Fibroblast of skin of right quadriceps (primary cell): Measurements from ENCODE around the gene SIN3A.
"Not testable (repeated sequence)": the region's sequence is repeated elsewhere in the genome, so short reads cannot be mapped to it uniquely, and the experiment has no call there.

Source experiments
- DNase-seq: peaks from one replicate; pipeline ENCODE4 v3.0.0-alpha.2; 2013

SIN3A gene

DNA sequence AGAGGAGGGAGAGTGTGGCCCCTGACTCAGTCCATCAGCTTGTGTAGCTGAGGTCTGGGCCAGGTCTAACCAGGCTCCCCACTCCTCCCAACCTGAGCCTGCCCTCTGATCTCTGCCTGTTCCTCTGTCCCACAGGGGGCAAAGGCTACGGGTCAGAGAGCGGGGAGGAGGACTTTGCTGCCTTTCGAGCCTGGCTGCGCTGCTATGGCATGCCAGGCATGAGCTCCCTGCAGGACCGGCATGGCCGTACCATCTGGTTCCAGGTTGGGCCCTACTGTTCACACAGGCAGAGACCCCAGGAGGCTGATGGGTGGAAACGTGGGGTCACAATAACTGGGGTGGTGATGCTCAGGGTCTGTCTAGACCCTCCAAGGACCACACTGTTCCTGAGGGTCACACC is 97.9 kb downstream of the SIN3A start:
- DNase-seq: no peak

DNA sequence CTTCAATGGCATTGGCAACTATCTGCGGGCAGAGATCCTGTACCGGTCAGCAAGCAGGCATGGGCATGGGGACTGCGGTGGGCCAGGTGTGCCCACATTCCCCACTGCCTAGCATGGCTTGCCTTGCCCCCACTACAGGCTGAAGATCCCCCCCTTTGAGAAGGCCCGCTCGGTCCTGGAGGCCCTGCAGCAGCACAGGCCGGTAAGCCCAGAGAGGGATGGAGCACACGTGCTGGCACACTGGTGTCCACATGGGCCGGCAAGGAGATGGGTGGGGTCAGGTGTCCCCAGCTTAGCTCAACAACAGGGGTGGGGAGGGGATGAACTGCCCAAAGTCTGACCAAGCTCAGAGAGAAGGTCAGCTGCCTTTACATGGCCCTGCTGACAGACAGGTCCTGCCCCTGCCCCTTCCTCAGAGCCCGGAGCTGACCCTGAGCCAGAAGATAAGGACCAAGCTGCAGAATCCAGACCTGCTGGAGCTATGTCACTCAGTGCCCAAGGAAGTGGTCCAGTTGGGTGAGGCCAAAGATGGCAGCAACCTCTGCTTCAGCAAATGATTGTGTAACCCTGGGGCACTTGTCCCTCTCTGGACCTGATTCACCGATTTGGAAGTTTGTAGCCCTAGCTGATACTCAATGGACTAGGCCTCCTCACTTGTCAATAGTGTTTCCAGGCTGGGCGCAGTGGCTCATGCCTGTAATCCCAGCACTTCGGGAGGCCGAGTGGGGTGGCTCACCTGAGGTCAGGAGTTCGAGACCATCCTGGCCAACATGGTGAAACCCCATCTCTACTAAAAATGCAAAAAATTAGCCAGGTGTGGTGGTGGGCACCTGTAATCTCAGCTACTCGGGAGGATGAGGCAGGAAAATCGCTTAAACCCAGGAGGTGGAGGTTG is 99.1 kb downstream of the SIN3A start:
- DNase-seq: no peak

DNA sequence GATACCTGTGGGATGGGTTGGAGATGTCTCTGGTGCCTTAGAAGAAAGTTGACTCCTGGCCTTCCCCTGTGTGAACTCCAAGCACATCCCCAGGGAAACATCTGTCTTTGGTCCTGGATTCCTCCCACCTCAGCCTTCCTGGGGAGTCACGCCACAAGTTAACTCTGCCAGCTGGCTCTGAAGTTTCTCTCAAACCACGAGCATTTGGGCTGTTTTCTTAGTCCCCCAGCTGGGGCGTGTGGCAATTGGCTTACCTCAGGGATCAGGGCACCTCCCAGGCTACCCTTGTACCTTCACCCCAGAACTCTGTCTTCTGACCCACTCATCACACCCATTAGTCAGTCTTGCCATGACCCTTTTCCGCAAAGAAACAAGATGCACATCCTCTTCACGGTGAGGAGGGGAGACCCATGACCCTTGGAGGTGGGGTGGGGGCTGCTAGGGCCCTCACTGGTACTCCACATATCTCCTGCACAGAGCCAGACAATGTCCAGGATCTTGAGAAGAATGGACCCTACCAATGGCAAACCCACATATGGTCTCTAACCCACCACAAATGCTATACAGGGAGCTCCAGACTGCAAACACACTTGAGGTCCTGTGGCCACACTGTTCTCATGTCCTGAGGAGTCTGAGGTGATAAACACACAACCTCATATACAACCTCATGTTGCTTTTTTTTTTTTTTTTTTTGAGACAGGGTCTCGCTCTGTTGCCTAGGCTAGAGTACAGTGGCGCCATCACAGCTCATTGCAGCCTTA is 100.7 kb downstream of the SIN3A start:
- no peak for DNase-seq

DNA sequence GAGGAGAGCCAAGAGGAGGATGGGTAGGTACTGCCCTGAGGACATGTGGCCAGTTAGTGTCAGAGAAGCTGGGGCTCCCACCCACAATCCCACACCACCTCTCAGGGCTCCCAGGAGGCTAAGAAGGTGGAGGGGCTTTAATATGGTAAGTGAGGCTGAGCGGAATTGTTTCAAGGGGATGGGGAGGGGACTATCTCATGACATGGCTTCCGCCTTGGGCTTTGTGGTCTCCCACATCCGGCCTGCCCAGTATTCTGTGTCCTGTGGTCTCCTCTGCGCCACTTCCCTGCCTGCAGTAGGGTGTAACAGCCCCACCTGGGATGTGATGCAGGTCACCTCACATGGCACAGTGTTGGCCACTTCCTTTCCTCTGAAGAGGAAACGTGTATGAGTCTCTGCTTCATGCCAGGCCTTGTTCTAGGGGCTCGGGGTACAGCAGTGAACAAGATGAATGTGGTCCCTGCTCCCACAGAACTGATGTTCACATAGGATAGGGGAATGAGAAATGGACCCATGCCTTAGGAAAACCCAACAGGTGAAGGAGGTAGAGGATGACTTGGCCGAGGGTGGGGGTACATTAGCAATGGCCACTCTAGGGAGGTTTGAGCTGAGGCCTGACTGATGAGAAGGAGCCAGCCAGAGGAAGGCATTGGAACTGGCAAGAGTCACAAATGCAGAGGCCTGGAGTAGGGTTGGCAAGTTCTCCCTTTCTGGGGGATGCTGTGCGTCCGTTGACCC is 101.5 kb downstream of the SIN3A start:
- DNase-seq: no peak

DNA sequence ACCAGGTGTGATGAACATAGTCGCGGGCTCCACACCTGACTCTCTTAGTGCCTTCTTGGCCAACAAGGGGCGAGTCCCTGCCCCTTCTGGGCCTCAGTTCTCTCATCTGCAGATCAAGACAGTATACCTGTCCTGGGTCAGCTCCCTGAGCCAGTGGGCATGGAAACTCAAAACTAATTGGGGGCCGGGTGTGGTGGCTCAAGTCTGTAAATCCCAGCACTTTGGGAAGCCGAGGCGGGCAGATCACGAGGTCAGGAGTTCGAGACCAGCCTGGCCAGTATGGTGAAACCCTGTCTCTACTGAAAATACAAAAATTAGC is 102.2 kb downstream of the SIN3A start:
- not testable (repeated sequence) for DNase-seq

DNA sequence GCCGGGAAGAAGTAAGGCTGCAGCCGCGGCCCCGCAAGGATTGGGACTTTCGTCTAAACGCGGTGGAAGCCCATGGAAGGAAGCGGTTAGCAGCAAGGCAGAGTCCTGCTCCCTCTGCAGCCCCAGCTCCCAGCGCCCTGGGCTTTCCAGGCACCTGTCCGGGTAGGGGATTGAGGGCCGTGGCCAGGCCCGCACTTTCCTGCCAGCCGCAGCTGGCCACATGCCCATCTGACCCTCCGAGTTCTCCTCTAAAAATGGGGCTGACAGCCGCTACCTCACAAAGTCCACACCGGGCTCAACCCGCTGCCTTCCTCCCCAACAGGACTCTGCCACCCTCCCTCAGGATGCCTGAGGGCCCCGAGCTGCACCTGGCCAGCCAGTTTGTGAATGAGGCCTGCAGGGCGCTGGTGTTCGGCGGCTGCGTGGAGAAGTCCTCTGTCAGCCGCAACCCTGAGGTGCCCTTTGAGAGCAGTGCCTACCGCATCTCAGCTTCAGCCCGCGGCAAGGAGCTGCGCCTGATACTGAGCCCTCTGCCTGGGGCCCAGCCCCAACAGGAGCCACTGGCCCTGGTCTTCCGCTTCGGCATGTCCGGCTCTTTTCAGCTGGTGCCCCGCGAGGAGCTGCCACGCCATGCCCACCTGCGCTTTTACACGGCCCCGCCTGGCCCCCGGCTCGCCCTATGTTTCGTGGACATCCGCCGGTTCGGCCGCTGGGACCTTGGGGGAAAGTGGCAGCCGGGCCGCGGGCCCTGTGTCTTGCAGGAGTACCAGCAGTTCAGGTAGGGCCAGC is 102.7 kb downstream of the SIN3A start:
- no peak for DNase-seq

DNA sequence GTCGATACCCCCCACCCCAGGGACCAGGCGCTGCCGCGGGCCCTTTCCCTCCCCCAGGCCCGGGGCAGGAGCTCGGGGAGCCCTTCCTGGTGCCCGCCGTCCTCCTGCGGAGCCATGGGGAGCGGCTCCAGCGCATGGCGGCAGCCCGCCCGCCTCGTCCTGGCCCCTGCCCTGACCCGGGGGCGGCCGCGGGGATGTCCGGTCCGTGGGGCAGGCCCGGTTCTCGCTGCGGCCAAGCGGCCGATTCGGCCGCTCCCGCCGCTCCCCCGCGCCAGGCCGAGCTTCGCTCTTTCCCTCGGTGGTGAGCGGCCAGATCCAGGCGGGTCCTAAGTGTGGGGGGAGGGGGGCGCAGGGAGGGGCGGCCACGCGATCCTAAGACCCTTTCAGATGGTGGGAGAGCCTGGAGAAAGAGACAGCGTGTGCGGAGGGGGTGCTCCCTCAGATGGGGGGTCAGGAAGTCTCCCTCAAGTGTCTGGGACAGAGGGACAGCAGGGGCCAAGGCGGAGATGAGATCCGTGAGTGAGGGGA is 103.4 kb downstream of the SIN3A start:
- DNase-seq: no peak

DNA sequence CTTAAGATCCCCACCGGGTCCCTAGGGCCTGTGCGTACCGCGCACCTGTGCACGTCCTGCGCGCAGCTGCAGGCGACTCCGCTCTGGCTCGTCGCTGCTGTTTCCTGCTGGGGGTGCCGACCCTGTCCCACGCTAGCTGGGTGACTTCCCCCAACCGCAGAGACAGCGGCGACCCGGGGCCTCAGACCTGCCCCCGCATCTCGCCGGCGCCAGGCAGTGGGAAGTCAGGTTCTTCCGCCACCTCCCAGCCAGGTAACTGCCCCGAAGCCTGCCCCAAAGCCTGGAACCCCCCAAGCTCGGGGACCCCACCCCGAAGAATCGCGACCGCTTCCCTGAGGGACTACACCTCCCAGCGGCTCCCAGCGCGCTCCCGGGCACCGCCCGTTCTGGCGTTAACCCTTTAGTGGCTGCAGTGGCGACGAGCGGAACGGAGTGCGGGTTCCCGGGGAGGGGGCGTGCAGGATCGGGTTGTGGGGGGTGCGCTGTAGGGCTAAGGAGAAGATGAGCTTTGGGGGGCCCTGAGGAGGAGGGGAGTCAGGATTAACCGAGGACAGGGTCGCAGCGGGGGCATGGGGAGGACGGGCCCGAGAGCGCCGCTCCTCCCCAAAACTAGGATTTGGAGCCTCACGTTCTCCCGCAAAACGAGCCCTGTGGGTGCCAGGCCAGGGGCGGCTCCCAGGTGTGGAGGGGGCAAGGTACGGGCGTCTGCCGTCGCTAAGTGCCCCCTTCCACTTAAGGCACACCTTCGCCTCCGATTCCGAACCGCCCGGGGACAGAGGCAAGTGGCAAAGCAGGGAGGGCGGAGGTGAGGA is 104.1 kb downstream of the SIN3A start:
- DNase-seq: no peak

DNA sequence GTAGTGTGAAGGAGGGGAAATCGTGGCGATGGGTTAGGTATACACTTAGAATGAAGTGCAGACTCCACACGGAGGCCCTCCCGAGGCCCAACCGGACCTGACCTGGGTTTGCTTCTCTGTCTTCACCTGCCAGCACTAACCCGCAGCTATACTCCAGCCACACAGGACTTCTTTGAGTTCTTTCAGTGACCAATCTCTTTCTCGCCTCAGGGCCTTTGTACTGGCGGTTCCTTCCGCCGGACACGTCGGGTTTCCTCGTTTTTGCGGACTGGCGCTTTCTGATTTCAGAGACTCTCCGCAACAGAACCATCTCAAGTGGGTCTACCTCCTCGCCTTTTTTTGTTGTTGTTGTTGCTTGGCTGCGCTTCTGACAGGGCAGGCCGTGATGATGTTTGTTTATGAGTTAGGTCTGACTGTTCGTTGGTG is 104.7 kb downstream of the SIN3A start, which contains the start of gene NEIL1:
Gene NEIL1 (plus strand): TSS at position 244 of the 426 bp plus-strand sequence. CDS start 1,867 bp downstream, outside the sequence.
- DNase-seq: no peak

DNA sequence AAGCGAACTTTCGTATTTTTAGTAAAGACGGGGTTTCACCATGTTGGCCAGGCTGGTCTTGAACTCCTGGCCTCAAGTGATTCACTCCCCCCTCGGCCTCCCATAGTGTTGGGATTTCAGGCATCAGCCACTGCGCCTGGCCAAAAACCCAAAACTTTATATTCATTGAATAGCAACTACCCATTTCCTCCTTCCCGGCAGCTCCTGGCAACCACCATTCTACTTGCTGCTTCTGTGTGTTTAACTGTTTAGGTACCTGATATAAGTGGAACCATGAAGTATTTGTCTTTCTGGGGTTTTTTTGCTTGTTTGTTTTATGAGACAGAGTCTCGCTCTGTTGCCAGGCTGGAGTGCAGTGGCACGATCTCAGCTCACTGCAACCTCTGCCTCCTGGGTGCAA is 107.5 kb downstream of the SIN3A start:
- not testable (repeated sequence) for DNase-seq

DNA sequence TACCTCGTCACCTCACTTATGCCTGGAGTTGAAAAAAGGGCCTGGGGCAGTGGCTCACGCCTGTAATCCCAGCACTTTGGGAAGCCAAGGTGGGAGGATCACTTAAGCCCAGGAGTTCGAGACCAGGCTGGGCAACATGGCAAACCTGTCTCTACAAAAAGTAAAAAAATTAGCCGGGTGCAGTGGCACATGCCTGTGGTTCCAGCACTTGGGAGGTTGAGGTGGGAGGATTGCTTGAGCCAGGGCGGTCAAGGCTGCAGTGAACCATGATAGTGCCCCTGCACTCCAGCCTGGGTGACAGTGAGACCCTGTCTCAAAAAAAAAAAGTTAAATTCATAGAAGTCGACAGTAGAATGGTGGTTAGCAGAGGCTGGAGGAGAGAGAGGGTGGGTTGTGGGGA is 109.3 kb downstream of the SIN3A start:
- no peak for DNase-seq

DNA sequence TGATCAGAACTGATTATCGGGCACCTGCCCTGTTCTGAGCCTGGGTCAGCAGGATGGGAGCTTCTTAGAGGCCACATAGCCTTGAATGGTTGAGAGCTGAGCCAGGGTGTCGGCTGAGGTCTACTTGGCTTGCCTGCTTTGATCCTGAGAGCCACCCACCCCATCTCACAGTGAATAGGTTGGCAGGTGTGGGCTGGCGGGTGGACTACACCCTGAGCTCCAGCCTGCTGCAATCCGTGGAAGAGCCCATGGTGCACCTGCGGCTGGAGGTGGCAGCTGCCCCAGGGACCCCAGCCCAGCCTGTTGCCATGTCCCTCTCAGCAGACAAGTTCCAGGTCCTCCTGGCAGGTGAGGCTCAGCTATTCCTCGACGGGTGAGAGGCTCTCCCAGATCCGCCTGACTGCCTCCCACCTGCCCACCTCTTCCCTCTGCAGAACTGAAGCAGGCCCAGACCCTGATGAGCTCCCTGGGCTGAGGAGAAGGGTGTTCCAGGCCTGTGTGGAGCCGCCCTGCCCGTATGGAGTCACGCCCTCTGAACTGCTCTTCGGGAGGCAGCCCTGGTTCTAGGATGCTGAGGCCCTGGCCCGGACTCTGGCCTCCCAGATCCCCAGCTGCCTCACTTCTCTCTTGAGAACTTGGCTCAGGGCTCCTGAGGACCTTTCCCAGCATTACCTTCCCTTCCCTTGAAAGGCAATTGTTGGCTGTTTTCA is 111.8 kb downstream of the SIN3A start:
- DNase-seq: no peak

DNA sequence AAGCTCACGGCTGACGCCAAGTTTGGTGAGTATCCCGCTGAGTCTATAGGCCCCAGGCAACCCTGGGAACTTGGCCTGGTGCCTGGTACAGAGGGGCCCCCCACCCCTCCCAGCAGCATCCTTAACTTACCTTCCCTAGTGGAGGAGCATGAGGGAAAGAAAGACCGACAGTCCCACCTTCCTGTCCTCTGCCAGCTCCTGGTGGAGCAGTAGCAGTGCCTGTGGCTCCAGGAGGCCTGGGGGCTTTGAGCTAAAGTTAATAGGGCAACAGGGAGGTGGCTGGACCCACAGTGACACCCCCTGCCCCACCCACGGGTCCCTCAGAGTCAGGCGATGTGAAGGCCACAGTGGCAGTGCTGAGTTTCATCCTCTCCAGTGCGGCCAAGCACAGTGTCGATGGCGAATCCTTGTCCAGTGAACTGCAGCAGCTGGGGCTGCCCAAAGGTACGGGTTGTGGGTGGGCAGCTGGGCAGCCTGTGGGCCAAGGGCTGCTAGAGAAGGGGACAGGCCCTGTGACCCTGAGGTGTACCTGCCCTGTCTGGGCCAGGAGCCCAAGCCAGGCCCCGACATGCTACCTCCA is 112.7 kb downstream of the SIN3A start:
- DNase-seq: no peak

DNA sequence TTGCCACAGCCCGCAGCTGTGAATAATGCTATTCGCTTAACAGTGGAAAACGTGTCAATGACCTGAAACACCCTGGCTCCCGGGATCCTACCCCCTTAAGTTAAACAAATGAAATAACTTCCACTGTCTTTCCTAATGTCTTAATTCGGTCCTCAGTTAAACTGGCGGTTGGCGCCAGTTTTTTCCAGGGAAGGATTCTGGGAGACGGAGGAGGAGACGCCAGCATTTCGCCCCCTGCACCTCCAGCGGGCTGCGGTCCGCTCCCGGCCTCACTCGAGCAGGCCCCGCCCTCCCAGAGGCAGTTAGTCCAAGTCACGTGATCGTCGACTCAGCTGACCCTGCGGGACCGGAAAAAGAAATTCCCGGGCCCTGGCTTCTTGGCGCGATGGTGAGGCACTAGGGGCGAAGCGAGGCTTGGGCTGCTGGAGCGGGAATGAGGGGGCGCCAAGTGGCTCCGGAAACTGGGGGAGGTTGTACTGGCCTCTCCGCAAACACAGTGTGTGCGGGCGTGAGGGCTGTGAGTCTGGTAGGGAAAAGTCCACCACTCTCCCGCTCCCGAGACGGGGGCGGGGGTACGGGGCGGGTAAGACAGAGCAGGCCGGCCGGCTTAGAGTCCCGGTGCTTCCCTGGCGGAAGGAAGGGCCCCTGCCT is 115.7 kb downstream of the SIN3A start, which contains the start of gene COMMD4:
Gene COMMD4 (plus strand): TSS at position 359 of the 651 bp plus-strand sequence. CDS start 27 bp downstream, at position 386.
- DNase-seq: peak; percentile 97

DNA sequence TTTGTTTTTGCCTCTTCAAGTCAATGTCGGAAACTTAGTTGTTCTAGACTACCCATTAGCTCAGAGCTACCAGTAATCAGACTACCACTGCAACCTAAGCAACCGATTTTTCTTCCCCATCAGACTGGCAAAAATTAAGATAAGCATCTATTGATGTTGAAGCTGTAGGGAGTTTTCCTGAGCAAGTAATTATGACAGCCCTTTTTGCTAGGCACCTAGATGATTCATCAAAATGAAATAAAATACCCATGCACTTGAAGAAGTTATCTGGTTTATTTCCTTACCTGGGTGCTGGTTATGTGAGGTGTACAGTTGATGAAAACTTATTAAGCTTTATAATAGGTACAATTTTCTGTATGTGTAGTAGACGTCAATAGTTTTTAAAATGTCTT is 116.2 kb downstream of the SIN3A start:
- no peak for DNase-seq

DNA sequence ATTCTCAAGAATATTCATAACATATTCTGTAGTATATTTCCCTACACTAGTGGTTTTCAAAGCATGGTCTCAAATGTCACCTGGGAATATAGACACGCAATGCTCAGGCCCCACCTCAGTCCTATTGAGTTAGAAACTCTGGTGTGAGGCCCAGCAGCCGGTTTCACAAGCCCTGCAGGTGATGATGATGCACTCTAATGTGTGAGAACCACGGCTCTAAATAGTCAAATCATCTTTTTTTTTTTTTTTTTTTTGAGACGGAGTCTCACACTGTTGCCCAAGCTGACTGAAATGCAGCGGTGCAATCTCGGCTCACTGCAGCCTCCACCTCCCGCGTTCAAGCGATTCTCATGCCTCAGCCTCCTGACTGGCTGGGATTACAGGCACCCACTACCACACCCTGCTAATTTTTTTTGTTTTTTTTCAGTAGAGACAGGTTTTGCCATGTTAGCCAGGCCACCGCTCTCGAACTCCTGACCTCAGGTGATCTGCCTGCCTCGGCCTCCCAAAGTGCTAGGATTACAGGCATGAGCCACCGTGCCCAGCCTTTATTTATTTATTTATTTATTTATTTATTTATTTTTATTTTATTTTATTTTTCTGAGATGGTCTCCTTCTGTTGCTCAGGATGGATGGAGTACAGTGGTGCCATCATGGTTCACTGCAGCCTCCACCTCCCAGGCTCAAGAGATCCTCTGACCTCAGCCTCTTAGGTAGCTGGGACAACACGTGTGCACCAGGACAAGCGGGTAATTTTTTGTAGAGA is 117.7 kb downstream of the SIN3A start:
- DNase-seq: not testable (repeated sequence)

DNA sequence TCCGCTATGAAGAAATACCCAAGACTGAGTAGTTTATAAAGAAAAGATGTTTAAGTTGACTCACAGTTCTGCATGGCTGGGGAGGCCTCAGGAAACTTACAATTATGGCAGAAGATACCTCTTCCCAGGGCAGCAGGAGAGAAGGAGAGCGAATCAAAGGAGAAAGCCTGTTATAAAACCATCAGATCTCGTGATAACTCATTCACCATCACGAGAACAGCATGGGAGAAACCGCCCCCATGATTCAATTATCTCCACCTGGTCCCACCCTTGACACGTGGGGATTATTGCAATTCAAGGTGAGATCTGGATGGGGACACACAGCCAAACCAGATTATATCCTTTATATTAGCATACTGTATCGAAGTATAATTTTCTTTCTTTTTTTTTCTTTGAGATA is 119.4 kb downstream of the SIN3A start:
- not testable (repeated sequence) for DNase-seq

DNA sequence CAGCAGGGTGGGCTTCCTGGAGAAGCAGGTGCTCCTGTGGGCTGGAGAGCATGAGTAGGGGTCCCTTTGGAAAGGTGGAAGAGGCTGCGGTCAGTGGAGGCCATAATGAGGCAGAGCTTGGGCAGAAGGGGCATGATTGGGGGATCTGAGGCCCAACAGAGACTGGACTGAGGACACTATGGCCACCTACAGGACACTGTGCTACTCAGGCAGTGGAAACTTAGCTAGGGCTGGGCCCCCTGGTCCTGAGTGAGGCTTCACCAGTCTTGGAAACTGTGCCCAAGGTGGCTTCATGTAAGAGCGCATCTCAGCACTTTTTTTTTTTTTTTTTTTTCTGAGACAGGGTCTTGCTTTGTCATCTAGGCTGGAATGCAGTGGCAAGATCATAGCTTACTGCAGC is 121.9 kb downstream of the SIN3A start:
- DNase-seq: no peak
